ENCODE results near the gene AGR2. TPM values are rescaled to one million over a fixed set of nuclear protein-coding genes. Genes with fewer than 3 reads are reported as not detected.
"Not testable (repeated sequence)": the region's sequence is repeated elsewhere in the genome, so short reads cannot be mapped to it uniquely, and the experiment has no call there.

AGR2 gene
- not detected for total RNA-seq

DNA sequence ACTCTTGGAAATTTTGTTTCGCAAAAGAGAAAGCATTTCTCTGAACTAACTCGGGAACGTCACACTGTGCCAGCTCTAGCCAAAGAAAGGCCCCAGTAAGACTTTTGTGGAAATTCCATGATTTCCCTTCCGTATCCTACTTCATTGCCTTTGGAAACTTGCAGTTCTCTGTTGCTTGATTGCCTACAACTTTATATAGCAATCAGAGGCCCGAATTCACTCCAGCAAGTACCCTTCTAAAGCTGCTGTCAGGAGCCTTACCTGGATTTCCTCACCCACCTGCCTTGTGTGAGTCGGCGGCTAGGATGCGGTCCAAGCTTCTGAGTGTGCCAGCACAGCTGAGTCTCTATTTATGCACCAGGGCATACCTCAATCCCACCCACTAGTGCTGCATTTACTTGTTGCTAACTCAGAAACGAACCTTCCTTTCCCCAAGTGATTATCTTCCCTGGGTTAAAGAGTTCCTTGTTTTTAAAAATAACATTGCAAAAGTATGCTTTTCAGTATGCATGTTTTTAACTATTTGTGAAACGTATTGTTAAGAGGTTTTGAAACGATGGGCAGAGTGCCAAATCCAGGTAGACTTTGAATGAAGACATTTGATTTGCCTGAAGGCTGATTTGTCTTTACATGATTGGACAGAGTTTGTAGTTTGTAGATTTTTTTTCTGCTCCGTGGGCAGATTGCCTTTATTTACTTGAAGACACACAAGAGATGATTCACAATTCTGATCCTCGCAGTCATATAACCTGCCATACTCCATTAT is at the start of gene AGR2:
Gene AGR2 (minus strand): TSS at position 326 of the 766 bp plus-strand sequence. CDS start 3,203 bp downstream, outside the sequence.
- Histone ChIP-seq H3K27me3 (no peaks in the 10 kb centered on the region), H3K27ac (replicated peaks in 1 of 4) (no peak within 1 kb of the TSS), H3K36me3 (no peaks in the 10 kb centered on the region), H3K4me3 (no peak within 1 kb of the TSS), H3K4me1 (no peaks in the 10 kb centered on the region), H3K9me3 (no peaks in the 10 kb centered on the region)
- 85% methylated on average over 13 of the region's 13 CpGs for WGBS
- DNase-seq (ENCODE audit: extremely low spot score): no peak
- intact Hi-C loops (cut with DNase I): no loop called here
- TF ChIP-seq POLR2AphosphoS5 (IDR thresholded peaks at IDR 0.05): no peak

DNA sequence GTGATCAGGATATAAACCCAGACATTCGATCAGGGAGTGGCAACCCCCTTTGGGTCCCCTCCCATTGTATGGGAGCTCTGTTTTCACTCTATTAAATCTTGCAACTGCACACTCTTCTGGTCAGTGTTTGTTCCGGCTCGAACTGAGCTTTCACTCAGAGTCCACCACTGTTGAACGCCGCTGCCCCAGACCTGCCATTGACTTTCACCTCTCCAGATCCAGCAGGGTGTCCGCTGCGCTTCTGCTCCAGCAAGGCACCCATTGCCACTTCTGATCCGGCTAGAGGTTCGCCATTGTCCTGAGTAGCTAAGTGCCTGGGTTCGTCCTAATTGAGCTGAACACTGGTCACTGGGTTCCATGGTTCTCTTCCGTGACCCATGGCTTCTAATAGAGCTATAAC is 48.4 kb upstream of the AGR2 start:
- DNase-seq (ENCODE audit: extremely low spot score); intact Hi-C loops (cut with DNase I); H3K4me1 ChIP-seq; H3K36me3 ChIP-seq; H3K9me3 ChIP-seq; H3K4me3 ChIP-seq; H3K27ac ChIP-seq (replicated peaks in 1 of 4); H3K27me3 ChIP-seq: not testable (repeated sequence)
- 91% methylated on average over 8 of the region's 11 CpGs for WGBS

DNA sequence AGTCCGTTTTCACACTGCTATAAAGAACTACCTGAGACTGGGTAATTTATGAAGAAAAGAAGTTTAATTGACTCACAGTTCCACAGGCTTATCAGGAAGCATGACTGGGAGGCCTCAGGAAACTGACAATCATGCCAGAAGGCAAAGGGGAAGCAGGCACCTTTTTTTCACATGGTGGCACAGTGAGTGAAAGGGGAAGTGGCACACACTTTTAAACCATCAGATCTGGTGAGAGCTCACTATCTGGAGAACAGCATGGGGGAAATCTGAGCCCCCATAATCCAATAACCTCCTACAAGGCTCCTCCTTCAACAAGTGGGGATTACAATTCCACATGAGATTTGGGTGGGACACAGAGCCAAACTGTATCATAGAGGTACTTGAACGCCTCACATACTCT is 47.0 kb upstream of the AGR2 start:
- Histone ChIP-seq H3K9me3 (no peaks in the 10 kb centered on the region), H3K4me1 (no peaks in the 10 kb centered on the region), H3K27me3 (peaks cover 0 to 6% (median 0%) of the 10 kb centered on the region in 4 donors), H3K27ac (replicated peaks in 1 of 4) (no peak overlapping the region), H3K36me3 (no peaks in the 10 kb centered on the region), H3K4me3 (no peak overlapping the region)
- DNase-seq (ENCODE audit: extremely low spot score): no peak
- intact Hi-C loops (cut with DNase I): no loop called here
- WGBS: 53% methylated on average over 2 of the region's 2 CpGs
- TF ChIP-seq EP300 (IDR thresholded peaks at IDR 0.05): no peak
- TF ChIP-seq POLR2AphosphoS5 (IDR thresholded peaks at IDR 0.05): no peak
- no peak for TF ChIP-seq POLR2A (IDR thresholded peaks at IDR 0.05; ENCODE audit: low read depth)
- TF ChIP-seq, protein P1, sequence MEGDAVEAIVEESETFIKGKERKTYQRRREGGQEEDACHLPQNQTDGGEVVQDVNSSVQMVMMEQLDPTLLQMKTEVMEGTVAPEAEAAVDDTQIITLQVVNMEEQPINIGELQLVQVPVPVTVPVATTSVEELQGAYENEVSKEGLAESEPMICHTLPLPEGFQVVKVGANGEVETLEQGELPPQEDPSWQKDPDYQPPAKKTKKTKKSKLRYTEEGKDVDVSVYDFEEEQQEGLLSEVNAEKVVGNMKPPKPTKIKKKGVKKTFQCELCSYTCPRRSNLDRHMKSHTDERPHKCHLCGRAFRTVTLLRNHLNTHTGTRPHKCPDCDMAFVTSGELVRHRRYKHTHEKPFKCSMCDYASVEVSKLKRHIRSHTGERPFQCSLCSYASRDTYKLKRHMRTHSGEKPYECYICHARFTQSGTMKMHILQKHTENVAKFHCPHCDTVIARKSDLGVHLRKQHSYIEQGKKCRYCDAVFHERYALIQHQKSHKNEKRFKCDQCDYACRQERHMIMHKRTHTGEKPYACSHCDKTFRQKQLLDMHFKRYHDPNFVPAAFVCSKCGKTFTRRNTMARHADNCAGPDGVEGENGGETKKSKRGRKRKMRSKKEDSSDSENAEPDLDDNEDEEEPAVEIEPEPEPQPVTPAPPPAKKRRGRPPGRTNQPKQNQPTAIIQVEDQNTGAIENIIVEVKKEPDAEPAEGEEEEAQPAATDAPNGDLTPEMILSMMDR (IDR thresholded peaks at IDR 0.05): no peak

DNA sequence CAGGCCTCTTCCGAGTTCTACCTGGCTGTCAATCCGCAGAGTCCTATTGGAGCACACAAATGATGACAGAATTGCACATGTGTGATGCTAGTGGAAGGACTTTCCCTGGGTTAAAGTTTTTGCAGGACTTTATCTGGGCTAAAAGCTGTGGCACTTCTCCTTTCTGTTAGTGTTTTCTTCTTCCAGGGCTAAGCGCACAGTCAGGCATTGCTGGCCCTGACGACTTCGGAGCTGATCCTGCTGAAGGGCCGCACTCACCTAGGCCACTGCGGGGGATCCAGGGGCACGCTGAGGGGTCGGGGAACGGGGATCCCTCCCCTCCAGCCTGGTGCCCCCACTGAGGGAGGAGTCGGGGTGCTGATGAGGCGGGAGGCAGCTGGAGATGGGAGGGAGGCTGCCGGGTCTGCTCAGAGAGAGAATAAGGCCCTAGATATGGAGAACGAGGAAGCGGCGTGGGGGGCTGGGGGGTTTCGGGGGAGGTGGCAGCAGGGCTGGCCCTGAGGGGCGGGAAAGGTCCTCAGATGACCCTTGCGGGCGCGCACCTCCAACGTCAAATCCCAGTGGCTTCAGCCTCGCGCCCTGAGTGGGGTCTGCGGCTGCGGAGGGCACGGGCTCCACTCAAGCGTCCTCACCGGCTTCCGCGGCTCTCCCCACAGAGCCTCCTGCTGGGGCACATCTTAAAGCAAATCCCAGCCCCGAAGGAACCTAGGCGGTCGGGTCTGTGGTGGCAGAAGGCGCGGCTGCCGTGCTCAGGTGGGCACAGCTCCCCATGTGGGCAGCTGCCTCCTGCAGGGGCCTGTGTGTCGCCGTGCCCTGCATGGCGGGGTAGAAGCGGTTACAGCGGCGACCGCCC is 46.0 kb upstream of the AGR2 start:
- H3K4me3 ChIP-seq: no peak overlapping the region
- no peaks in the 10 kb centered on the region for H3K4me1 ChIP-seq
- no peaks in the 10 kb centered on the region for H3K36me3 ChIP-seq
- no peak overlapping the region for H3K27ac ChIP-seq (replicated peaks in 1 of 4)
- WGBS: 74% methylated on average over 40 of the region's 44 CpGs
- DNase-seq (ENCODE audit: extremely low spot score): no peak
- H3K27me3 ChIP-seq: peaks cover 0 to 6% (median 0%) of the 10 kb centered on the region in 4 donors
- H3K9me3 ChIP-seq: no peaks in the 10 kb centered on the region
- TF ChIP-seq POLR2AphosphoS5 (IDR thresholded peaks at IDR 0.05) (no peak), POLR2A (IDR thresholded peaks at IDR 0.05; ENCODE audit: low read depth) (no peak), EP300 (IDR thresholded peaks at IDR 0.05) (no peak)
- TF ChIP-seq, protein P1 (IDR thresholded peaks at IDR 0.05): no peak
- intact Hi-C loops (cut with DNase I): no loop called here

DNA sequence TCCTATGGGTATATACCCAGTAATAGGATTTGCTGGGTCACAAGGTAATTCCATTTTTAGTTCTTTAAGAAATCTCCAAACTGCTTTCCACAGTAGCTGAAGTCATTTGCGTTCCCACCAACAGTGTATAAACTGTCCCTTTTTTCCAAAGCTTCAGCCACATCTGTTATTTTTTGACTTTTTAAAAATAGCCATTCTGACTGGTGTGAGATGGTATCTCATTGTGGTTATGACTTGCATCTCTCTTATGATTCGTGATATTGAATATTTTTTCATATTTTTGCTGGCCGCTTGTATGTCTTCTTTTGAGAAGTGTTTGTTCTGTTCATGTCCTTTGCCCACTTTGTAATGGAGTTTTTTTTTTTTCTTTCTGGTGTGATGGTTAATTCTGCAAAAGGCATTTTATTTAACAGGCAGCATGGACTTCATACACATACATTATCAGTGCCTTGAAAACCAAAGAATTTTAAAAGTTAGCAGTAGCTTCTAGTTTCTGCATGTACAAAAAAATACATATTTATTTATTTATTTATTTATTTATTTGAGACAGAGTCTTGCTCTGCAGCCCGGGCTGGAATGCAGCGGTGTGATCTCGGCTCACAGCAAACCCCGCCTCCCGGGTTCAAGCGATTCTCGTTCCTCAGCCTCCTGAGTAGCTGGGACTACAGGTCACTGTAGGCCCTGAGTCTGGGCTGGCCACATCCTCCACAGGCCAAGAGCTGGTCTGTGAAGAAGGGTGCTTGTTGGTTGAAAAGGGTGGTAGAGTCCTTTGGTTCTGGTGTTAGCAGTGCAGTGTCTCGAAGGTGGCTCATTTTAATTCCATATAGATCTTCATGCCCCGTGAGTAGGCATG is 44.7 kb upstream of the AGR2 start:
- H3K27ac ChIP-seq (replicated peaks in 1 of 4): no peak overlapping the region
- H3K27me3 ChIP-seq: peaks cover 0 to 6% (median 0%) of the 10 kb centered on the region in 4 donors
- no peaks in the 10 kb centered on the region for H3K36me3 ChIP-seq
- intact Hi-C loops (cut with DNase I): no loop called here
- H3K4me1 ChIP-seq: no peaks in the 10 kb centered on the region
- H3K4me3 ChIP-seq: no peak overlapping the region
- 84% methylated on average over 12 of the region's 12 CpGs for WGBS
- no peaks in the 10 kb centered on the region for H3K9me3 ChIP-seq
- no peak for DNase-seq (ENCODE audit: extremely low spot score)
- TF ChIP-seq POLR2A (IDR thresholded peaks at IDR 0.05; ENCODE audit: low read depth): no peak
- no peak for TF ChIP-seq EP300 (IDR thresholded peaks at IDR 0.05)
- TF ChIP-seq, protein P1 (IDR thresholded peaks at IDR 0.05): no peak
- no peak for TF ChIP-seq POLR2AphosphoS5 (IDR thresholded peaks at IDR 0.05)

Data from esophagus muscularis mucosa (tissue), 4 donors.